Prostate gland (tissue), 2 donors: Measurements from ENCODE around the gene ROCK1. TPM values are rescaled to one million over a fixed set of nuclear protein-coding genes. Genes with fewer than 3 reads are reported as not detected.

Experiments
- DNase-seq: peaks from one replicate; pipeline ENCODE4 v3.0.0-alpha.2; 2019; ENCODE audit warnings: low spot score
- H3K27ac ChIP-seq, 2 donors: fragments of 200-600 bp; sonication (generic); 2 replicates each; pipeline ENCODE4 v1.5.1; 2017 to 2019
- H3K27me3 ChIP-seq: fragments of 200-600 bp; sonication (generic); replicated peaks from 2 replicates; pipeline ENCODE4 v1.5.1; 2019; ENCODE audit not compliant: insufficient read depth
- H3K36me3 ChIP-seq, 2 donors: fragments of 200-600 bp; sonication (generic); 1 replicate in 1 of 2; 2 replicates in 1 of 2; pipeline versions ENCODE4 v1.5.1 to v1.8.1; 2017 to 2019
- H3K4me1 ChIP-seq: fragments of 200-600 bp; sonication (generic); replicated peaks from 2 replicates; pipeline ENCODE4 v1.5.1; 2019
- H3K4me3 ChIP-seq, 2 donors: fragments of 200-600 bp; sonication (generic); 2 replicates each; pipeline ENCODE4 v1.5.1; 2017 to 2019
- H3K9me3 ChIP-seq: fragments of 200-600 bp; sonication (generic); 2 replicates; pipeline ENCODE4 v1.5.1; 2017
- POLR2A ChIP-seq: fragments of 450-650 bp; IDR thresholded peaks from one replicate; pipeline ENCODE4 v1.6.1; 2016; ENCODE audit warnings: antibody characterized with exemption, mild to moderate bottlenecking
- POLR2AphosphoS5 ChIP-seq: sonication (generic); formaldehyde crosslinking; IDR thresholded peaks from one replicate; pipeline ENCODE4 v1.6.1; 2017; ENCODE audit warnings: antibody characterized with exemption
- WGBS: methylation state at CpG from one replicate; pipeline ENCODE4 v1.1.5; 2018; 5-methylcytosine and 5-hydroxymethylcytosine counted together
- intact Hi-C: fragments of 100-400 bp; cut with DNase I; formaldehyde crosslinking; loops from one replicate; pipeline ENCODE4 v1.14.2; 2022
- total RNA-seq, 2 donors: library from RNA; depleted of rRNA; stranded (reverse); fragments of >200 nt; gene quantifications; one replicate each; pipeline ENCODE4 v1.1.0, GENCODE V29; 2016
- TF ChIP-seq, protein P1 (sequence below), 4 experiments: fragments of 200-600 bp in 2 of 4; fragments of 450-650 bp in 2 of 4; sonication (generic) in 2 of 4; IDR thresholded peaks; 1 replicate in 3 of 4; 2 replicates in 1 of 4; pipeline ENCODE4 v1.5.1; 2016 to 2019; ENCODE audit warnings: antibody characterized with exemption in 4 of 4, mild to moderate bottlenecking in 2 of 4, moderate library complexity in 2 of 4

ROCK1 gene
- total RNA-seq, 2 donors from 2014 or later: 32.2 to 35.2 TPM

DNA sequence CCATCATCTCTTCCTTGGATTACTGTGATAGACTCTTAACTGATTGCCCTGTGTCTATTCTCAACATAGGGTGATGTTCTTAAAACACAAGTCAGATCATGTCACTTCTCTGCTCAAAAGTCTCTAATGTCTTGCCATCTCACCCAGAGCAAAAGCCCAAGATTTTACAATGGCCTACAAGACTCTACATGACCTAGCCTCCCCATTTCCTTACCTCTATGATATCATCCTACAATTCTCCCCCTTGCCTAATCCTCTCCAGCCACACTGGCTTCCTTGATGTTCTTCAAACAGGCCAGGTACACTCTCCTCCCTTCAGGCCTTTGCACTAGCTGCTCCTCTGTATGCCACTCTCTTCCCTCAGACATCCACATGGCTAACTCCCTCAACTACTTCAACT, 55.1 kb downstream of the ROCK1 start:
- intact Hi-C loops: loop anchor here (10.0 kb wide), 1 partner anchor 48 kb away; no protein-coding TSS in a partner anchor
- H3K27ac ChIP-seq: no peak overlapping the region
- no peaks in the 10 kb centered on the region for H3K36me3 ChIP-seq
- H3K9me3 ChIP-seq: no peaks in the 10 kb centered on the region
- DNase-seq: no peak
- no peaks in the 10 kb centered on the region for H3K27me3 ChIP-seq
- H3K4me1 ChIP-seq: no peaks in the 10 kb centered on the region
- TF ChIP-seq, protein P1, sequence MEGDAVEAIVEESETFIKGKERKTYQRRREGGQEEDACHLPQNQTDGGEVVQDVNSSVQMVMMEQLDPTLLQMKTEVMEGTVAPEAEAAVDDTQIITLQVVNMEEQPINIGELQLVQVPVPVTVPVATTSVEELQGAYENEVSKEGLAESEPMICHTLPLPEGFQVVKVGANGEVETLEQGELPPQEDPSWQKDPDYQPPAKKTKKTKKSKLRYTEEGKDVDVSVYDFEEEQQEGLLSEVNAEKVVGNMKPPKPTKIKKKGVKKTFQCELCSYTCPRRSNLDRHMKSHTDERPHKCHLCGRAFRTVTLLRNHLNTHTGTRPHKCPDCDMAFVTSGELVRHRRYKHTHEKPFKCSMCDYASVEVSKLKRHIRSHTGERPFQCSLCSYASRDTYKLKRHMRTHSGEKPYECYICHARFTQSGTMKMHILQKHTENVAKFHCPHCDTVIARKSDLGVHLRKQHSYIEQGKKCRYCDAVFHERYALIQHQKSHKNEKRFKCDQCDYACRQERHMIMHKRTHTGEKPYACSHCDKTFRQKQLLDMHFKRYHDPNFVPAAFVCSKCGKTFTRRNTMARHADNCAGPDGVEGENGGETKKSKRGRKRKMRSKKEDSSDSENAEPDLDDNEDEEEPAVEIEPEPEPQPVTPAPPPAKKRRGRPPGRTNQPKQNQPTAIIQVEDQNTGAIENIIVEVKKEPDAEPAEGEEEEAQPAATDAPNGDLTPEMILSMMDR (IDR thresholded peaks at IDR 0.05): no peak
- no peak for TF ChIP-seq POLR2AphosphoS5
- TF ChIP-seq POLR2A: no peak
- H3K4me3 ChIP-seq: no peak overlapping the region

DNA sequence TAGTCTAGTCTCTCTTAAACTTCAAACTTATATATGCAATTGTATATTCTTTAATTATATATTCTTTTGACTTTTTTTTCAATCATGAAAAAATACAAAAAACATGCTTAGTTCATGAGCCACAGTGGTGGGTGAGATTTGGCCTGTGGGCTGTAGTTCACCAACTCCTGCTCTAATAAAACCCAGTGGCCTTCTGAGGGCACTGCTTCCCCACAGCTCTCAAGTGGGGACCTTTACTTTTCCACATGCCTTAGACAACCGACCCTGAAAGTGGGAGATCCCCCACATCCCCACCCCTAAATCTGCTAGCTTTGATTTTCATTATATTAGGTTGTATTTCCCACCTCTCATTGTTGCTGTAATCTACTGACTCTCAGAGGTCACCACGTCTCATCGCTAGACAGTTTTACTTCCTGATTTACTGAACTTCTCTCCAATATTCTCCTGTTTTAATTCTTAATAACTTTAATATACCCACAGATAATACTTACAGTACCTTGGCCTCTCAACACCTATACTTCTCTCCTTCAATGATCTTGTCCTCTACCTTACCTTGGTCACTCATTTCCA, 57.3 kb downstream of the ROCK1 start:
- Histone ChIP-seq H3K4me1 (no peaks in the 10 kb centered on the region), H3K27ac (no peak overlapping the region), H3K27me3 (no peaks in the 10 kb centered on the region), H3K4me3 (no peak overlapping the region), H3K9me3 (no peaks in the 10 kb centered on the region), H3K36me3 (no peaks in the 10 kb centered on the region)
- TF ChIP-seq, protein P1 (IDR thresholded peaks at IDR 0.05): no peak
- TF ChIP-seq POLR2AphosphoS5 (no peak), POLR2A (no peak)
- WGBS: 79% methylated on average over 3 of the region's 3 CpGs
- DNase-seq: no peak
- intact Hi-C loops: loop anchor here (10.0 kb wide), 1 partner anchor 50 kb away; no protein-coding TSS in a partner anchor

DNA sequence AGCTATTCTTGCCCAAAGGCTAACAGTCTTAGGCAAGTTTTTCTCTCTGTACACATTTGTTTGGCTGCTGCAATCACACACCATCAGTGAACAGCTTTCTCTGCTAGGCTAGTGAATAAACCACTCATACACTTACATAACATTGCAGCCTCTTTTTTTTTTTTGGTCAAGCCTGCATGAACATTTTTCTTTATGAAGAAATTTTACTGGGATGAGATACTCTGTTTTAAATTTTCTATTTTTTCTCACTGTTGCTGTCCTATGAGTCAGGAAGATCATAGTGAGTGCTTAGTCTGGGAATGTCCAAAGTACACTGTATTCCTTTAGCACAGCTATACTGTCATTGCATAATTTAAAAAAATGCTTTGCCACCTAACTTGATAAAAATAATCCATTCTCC, 58.5 kb downstream of the ROCK1 start:
- DNase-seq: no peak
- no peaks in the 10 kb centered on the region for H3K9me3 ChIP-seq
- no peaks in the 10 kb centered on the region for H3K36me3 ChIP-seq
- H3K4me3 ChIP-seq: no peak overlapping the region
- no peaks in the 10 kb centered on the region for H3K27me3 ChIP-seq
- intact Hi-C loops: loop anchor here (10.0 kb wide), 1 partner anchor 52 kb away; no protein-coding TSS in a partner anchor
- no peak overlapping the region for H3K27ac ChIP-seq
- no peaks in the 10 kb centered on the region for H3K4me1 ChIP-seq
- TF ChIP-seq POLR2A (no peak), POLR2AphosphoS5 (no peak)
- TF ChIP-seq, protein P1 (IDR thresholded peaks at IDR 0.05): no peak

DNA sequence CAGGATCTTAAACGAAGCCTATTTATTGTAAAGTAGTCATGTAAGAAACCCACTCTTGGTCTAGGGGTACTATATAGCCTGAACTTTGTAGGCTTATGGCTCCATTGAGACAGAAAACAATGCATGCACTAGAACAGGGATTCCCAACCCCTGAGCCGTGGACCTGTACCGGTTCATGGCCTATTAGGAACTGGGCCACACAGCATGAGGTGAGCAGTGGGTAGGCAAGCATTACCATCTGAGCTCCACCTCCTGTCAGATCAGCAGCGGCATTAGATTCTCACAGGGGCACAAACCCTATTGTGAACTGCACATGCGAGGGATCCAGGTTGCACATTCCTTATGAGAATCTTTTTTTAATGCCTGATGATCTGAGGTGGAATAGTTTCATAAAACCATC, 59.2 kb downstream of the ROCK1 start:
- TF ChIP-seq POLR2AphosphoS5: no peak
- TF ChIP-seq, protein P1 (IDR thresholded peaks at IDR 0.05): no peak
- TF ChIP-seq POLR2A: no peak
- Histone ChIP-seq H3K27me3 (no peaks in the 10 kb centered on the region), H3K4me1 (no peaks in the 10 kb centered on the region), H3K9me3 (no peaks in the 10 kb centered on the region), H3K27ac (no peak overlapping the region), H3K4me3 (no peak overlapping the region), H3K36me3 (no peaks in the 10 kb centered on the region)
- WGBS: 93% methylated on average over 5 of the region's 5 CpGs
- DNase-seq: no peak
- intact Hi-C loops: loop anchor here (10.0 kb wide), 1 partner anchor 52 kb away; no protein-coding TSS in a partner anchor

DNA sequence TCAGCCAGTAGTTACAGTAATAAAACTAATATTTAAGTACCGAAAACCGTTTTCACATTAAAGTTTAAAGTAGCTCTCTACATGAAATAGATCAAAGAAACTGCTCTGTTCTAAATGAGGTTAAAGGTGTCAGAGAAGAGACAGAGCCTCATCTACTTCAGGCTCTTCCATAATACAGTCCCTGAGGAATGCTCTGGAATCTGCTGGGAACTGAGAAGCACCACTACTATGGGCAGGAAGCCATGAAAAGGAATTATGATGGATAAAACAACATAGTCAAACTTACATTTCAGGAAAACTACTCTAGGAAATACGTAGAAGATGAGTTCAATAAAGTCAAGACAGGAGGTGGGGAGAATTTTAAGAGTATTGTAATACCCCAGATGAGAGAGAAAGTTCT, 60.0 kb downstream of the ROCK1 start:
- Histone ChIP-seq H3K4me1 (no peaks in the 10 kb centered on the region), H3K27ac (no peak overlapping the region), H3K27me3 (no peaks in the 10 kb centered on the region), H3K9me3 (no peaks in the 10 kb centered on the region), H3K4me3 (no peak overlapping the region), H3K36me3 (no peaks in the 10 kb centered on the region)
- DNase-seq: no peak
- 73% methylated on average over 3 of the region's 3 CpGs for WGBS
- TF ChIP-seq, protein P1 (IDR thresholded peaks at IDR 0.05): no peak
- TF ChIP-seq POLR2A: no peak
- TF ChIP-seq POLR2AphosphoS5: no peak
- intact Hi-C loops: loop anchor here (10.0 kb wide), 1 partner anchor 53 kb away; no protein-coding TSS in a partner anchor
